Brain microvascular endothelial cell (primary cell): ENCODE measurements around the gene CNTF.
A peak's percentile ranks its signal among the peaks of the same experiment; 100 is the strongest.

Source experiments
- DNase-seq: peaks from one replicate; pipeline ENCODE4 v3.0.0-alpha.2; 2020
- H3K27ac ChIP-seq: fragments of 250-450 bp; sonication (Bioruptor Pico); 2 replicates; pipeline ENCODE4 v1.5.1; 2020; ENCODE audit warnings: mild to moderate bottlenecking, moderate library complexity
- H3K27me3 ChIP-seq: fragments of 250-450 bp; sonication (Bioruptor Pico); replicated peaks from 2 replicates; pipeline ENCODE4 v1.5.1; 2020; ENCODE audit warnings: mild to moderate bottlenecking
- H3K36me3 ChIP-seq: fragments of 250-450 bp; sonication (Bioruptor Pico); replicated peaks from 2 replicates; pipeline ENCODE4 v1.5.1; 2020; ENCODE audit warnings: mild to moderate bottlenecking
- H3K4me3 ChIP-seq: 2 replicates; pipeline ENCODE4 v1.5.1; 2011; ENCODE audit warnings: low read depth, mild to moderate bottlenecking, control low read depth, low read length, moderate library complexity
- in situ Hi-C: cut with HindIII; loops from 2 replicates; pipeline ENCODE4 v1.10.0; 2017; ENCODE audit warnings: low sequenced_read_pairs, low pct_ligation_motif_present
- TF ChIP-seq, protein P1 (sequence below): IDR thresholded peaks from 2 replicates; pipeline ENCODE4 v1.5.1; 2011; ENCODE audit warnings: low read depth, mild to moderate bottlenecking, moderate library complexity, low read length, control low read depth, inconsistent platforms; ENCODE audit errors: missing control alignments

The CNTF gene

DNA sequence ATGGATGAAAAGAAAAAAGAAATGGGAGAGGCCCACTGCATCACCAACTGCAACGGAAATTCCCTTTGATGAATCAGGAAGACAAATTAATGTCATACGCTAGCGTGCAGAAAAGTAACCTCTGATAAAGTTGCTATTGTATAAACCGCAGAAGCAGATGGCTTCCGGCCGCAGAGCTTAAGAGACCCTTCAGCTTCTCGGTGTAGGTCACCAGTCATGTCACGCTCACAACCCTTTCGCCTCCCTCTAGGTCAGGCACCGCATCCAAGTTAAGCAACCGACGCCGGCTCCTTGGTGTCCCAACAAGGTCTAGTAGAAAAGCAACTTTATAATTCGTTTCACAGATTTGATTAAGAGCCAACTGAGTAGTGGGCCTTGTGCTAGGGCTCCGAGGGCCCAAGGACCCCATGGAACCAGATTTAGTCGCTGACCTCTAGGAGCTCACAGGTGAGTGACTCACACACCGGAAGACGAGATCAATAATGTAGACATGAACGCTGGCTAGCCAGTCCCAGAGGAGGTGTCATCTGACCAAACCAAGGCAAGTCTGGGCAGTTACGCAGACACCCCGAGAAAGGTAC is 44.8 kb upstream of the CNTF start:
- in situ Hi-C loops, result no loop called here
- no peaks in the 10 kb centered on the region for H3K36me3 ChIP-seq
- H3K4me3 ChIP-seq, result peak overlapping the region; percentile 98
- H3K27ac ChIP-seq, result peak overlapping the region; percentile 99
- DNase-seq, result peak; percentile 95
- H3K27me3 ChIP-seq, result no peaks in the 10 kb centered on the region
- TF ChIP-seq, protein P1, sequence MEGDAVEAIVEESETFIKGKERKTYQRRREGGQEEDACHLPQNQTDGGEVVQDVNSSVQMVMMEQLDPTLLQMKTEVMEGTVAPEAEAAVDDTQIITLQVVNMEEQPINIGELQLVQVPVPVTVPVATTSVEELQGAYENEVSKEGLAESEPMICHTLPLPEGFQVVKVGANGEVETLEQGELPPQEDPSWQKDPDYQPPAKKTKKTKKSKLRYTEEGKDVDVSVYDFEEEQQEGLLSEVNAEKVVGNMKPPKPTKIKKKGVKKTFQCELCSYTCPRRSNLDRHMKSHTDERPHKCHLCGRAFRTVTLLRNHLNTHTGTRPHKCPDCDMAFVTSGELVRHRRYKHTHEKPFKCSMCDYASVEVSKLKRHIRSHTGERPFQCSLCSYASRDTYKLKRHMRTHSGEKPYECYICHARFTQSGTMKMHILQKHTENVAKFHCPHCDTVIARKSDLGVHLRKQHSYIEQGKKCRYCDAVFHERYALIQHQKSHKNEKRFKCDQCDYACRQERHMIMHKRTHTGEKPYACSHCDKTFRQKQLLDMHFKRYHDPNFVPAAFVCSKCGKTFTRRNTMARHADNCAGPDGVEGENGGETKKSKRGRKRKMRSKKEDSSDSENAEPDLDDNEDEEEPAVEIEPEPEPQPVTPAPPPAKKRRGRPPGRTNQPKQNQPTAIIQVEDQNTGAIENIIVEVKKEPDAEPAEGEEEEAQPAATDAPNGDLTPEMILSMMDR, result no peak

DNA sequence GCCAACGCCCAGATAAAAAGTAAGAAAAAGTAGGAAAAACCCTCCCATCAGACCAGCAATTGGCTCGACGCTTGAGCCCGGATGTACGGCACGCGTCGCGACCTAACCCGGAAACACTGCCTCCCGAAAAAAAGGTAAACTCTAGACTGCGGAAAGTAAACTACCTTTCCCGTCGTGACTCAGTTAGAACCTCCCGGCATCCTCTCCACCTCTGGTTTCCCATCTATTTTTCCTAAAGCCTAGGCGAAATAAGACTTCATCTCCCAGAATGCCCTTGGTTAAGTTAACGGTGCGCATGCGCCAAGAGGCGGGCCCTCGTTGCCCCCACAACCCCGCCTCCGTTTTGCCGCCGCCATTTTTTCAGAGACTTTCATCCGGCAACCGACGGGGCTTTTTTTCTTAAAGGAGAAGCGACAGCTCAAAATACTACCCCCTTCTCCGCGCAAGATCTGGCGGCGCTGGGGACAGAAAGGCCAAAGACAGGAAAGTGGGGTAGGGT is 44.3 kb upstream of the CNTF start:
- H3K4me3 ChIP-seq, result peak overlapping the region; percentile 98
- TF ChIP-seq, protein P1, result no peak
- DNase-seq, result peak; percentile 97
- no peaks in the 10 kb centered on the region for H3K27me3 ChIP-seq
- in situ Hi-C loops, result no loop called here
- peak overlapping the region; percentile 99 for H3K27ac ChIP-seq
- H3K36me3 ChIP-seq, result no peaks in the 10 kb centered on the region

DNA sequence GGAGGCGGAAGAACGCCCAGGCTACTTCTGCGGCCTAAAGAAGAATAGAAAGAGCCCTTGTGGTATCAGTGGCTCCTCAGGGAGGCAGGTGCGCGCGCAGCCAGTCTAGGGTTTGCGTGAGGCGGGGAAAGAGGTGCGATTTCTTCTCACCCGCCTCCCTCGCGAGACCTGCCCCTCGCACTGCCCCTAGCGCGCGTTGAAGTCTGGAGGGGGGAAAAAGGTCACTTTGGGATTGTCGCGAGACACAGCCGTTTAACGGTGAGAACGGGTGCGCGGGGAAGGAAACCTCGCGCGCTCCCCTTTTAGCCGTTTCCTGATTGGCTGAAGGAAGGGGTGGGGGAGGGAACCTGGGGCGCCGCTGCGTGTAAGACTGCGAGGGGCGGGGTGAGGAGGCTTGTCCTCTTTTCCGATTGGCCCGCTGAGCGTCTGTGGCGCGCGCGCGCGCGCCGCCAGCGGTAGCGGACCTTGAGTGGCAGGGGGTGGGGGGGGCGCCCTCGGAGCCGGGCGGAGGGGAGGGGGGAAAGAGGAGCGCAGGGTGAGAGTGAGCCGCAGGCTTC is 43.8 kb upstream of the CNTF start, which contains the start of gene ZFP91:
ZFP91 (plus strand) TSS at position 429 of the 557 bp plus-strand sequence. CDS start 219 bp downstream, outside the sequence.
- TF ChIP-seq, protein P1, result peak; percentile 12
- Histone ChIP-seq H3K27me3 (no peaks in the 10 kb centered on the region), H3K4me3 (peak within 1 kb of the TSS; percentile 98), H3K27ac (peak within 1 kb of the TSS; percentile 99), H3K36me3 (no peaks in the 10 kb centered on the region)
- peak; percentile 98 for DNase-seq
- in situ Hi-C loops, result no loop called here

DNA sequence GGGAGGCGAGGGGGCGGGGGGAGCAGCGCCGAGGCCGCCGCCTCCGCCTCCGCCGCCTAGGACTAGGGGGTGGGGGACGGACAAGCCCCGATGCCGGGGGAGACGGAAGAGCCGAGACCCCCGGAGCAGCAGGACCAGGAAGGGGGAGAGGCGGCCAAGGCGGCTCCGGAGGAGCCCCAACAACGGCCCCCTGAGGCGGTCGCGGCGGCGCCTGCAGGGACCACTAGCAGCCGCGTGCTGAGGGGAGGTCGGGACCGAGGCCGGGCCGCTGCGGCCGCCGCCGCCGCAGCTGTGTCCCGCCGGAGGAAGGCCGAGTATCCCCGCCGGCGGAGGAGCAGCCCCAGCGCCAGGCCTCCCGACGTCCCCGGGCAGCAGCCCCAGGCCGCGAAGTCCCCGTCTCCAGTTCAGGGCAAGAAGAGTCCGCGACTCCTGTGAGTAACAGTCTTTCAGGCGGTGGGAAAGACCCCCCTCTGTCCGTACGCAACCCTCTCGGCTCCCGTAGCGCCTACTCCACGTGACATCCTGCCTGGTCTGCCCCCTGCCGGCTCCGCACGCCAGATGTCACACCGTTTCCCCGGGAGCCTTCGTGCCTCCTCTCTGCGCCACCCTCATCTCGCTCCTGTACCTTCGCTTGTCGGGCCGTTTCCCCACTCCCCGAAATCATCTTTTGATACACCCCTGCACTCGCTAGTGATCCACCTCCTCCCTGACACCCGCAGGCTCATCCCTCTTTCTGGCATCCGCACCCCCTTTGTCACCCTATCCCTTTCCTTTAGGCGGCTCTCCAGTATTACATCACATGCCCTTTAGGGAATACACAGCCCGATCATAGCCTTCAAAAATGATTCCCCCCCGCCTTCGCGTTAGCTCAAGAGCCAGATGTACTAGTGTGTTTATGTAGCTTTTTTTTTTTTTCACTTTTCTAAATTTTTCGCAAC is 43.0 kb upstream of the CNTF start:
- in situ Hi-C loops, result no loop called here
- H3K4me3 ChIP-seq, result peak overlapping the region; percentile 90
- peak overlapping the region; percentile 97 for H3K27ac ChIP-seq
- DNase-seq, result peak; percentile 85
- TF ChIP-seq, protein P1, result peak; percentile 89
- H3K36me3 ChIP-seq, result no peaks in the 10 kb centered on the region
- no peaks in the 10 kb centered on the region for H3K27me3 ChIP-seq

DNA sequence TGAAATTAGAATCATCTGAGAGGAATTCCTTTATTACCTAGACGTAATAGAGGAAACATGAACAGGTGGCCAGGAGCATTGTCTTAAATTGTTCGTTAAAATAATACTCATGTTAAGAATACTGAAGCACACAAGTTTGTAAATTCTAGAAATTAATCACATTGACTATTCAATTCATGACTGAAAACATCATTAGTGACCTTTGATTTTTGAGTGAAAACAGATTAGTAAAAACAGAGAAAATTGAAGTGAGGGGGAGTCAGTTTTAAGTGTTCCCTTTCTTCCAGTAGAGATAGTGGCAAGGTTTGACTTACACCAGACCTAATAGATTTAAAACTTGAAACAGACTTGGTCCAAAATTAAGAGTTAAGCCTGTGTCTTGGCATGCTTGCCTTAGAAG is 42.2 kb upstream of the CNTF start:
- in situ Hi-C loops, result no loop called here
- TF ChIP-seq, protein P1, result no peak
- H3K36me3 ChIP-seq, result no peaks in the 10 kb centered on the region
- peak overlapping the region; percentile 90 for H3K4me3 ChIP-seq
- H3K27ac ChIP-seq, result peak overlapping the region; percentile 97
- no peaks in the 10 kb centered on the region for H3K27me3 ChIP-seq
- DNase-seq, result no peak
